Measurements from ENCODE around the gene HPGDS.

DNA sequence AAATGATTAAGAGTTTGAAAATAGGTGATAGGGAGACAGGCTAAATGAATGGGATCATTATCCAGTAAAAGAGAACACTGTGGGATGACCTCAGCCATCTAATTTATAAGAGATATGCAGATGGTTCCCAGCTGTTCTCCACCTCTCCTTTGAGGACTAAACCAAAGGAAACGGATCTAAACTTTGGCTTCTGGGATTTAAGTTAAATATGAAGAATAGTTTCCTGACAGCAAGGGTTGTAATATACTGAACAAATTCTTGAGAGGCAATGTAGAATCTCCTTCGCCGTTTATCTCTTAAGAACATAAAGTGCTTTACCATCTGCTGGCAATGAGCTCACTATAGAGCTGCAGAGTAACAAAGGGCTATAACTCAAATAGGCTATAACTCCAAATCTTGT is 35.4 kb upstream of the HPGDS start:
- TF ChIP-seq POLR2A (IDR thresholded peaks at IDR 0.05), result no peak
- TF ChIP-seq, protein P1, sequence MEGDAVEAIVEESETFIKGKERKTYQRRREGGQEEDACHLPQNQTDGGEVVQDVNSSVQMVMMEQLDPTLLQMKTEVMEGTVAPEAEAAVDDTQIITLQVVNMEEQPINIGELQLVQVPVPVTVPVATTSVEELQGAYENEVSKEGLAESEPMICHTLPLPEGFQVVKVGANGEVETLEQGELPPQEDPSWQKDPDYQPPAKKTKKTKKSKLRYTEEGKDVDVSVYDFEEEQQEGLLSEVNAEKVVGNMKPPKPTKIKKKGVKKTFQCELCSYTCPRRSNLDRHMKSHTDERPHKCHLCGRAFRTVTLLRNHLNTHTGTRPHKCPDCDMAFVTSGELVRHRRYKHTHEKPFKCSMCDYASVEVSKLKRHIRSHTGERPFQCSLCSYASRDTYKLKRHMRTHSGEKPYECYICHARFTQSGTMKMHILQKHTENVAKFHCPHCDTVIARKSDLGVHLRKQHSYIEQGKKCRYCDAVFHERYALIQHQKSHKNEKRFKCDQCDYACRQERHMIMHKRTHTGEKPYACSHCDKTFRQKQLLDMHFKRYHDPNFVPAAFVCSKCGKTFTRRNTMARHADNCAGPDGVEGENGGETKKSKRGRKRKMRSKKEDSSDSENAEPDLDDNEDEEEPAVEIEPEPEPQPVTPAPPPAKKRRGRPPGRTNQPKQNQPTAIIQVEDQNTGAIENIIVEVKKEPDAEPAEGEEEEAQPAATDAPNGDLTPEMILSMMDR (IDR thresholded peaks at IDR 0.05), result no peak
